HL-60 (cell line): ENCODE measurements around the gene PLXNB2.

Experiments
- DNase-seq, 2 experiments: peaks; one replicate each; pipeline ENCODE4 v3.0.0-alpha.2; 2010 to 2020; ENCODE audit warnings: low read depth in 1 of 2, low spot score in 1 of 2
- H3K27ac ChIP-seq: fragments of 250-450 bp; sonication (Bioruptor Pico); replicated peaks from 2 replicates; pipeline ENCODE4 v1.5.1; 2020; ENCODE audit warnings: mild to moderate bottlenecking, moderate library complexity
- H3K27me3 ChIP-seq: fragments of 250-450 bp; sonication (Bioruptor Pico); 2 replicates; pipeline ENCODE4 v1.5.1; 2021; ENCODE audit warnings: mild to moderate bottlenecking, moderate library complexity; ENCODE audit not compliant: insufficient read depth, poor library complexity, severe bottlenecking
- H3K4me3 ChIP-seq: replicated peaks from 2 replicates; pipeline ENCODE4 v1.5.1; 2011; ENCODE audit warnings: mild to moderate bottlenecking, control low read depth, low read length; ENCODE audit not compliant: insufficient read depth
- CTCF ChIP-seq: IDR thresholded peaks from one replicate; pipeline ENCODE4 v1.5.1; 2011; ENCODE audit warnings: low read length, control low read depth, inconsistent platforms; ENCODE audit not compliant: insufficient read depth
- GABPA ChIP-seq: IDR thresholded peaks from 2 replicates; pipeline ENCODE4 v1.6.1; 2012; ENCODE audit warnings: low read depth
- POLR2AphosphoS5 ChIP-seq: IDR thresholded peaks from 2 replicates; pipeline ENCODE4 v1.6.1; 2012; ENCODE audit warnings: low read depth
- REST ChIP-seq: IDR thresholded peaks from 2 replicates; pipeline ENCODE4 v1.6.1; 2012; ENCODE audit warnings: low read depth; ENCODE audit not compliant: insufficient replicate concordance
- SPI1 ChIP-seq: IDR thresholded peaks from 2 replicates; pipeline ENCODE4 v1.6.1; 2012; ENCODE audit warnings: low read depth, mild to moderate bottlenecking, borderline replicate concordance

PLXNB2 gene

GRCh38 chr22:50313600-50313999, 6.2 kb upstream of the PLXNB2 start:
- Histone ChIP-seq H3K27ac (no peak overlapping the region), H3K27me3 (no peaks in the 10 kb centered on the region), H3K4me3 (peak overlapping the region; percentile 27; the same call in 1 of the 2 replicates)
- DNase-seq, result no peak
- no peak for TF ChIP-seq GABPA
- TF ChIP-seq CTCF, result no peak
- TF ChIP-seq POLR2AphosphoS5, result no peak
- no peak for TF ChIP-seq SPI1
- TF ChIP-seq REST, result no peak

- no peaks in the 10 kb centered on the region for H3K27me3 ChIP-seq
- TF ChIP-seq SPI1 (no peak), POLR2AphosphoS5 (no peak), GABPA (no peak), CTCF (no peak), REST (no peak)
- no peak for DNase-seq
- H3K27ac ChIP-seq, result no peak overlapping the region
- no peak overlapping the region for H3K4me3 ChIP-seq
These were observed 5.6 kb upstream of the PLXNB2 start for GRCh38 chr22:50313021-50313420.

GRCh38 chr22:50312371-50312770, 4.9 kb upstream of the PLXNB2 start:
- TF ChIP-seq GABPA (no peak), CTCF (no peak), REST (no peak), POLR2AphosphoS5 (no peak), SPI1 (no peak)
- no peak for DNase-seq
- Histone ChIP-seq H3K4me3 (no peak overlapping the region), H3K27me3 (no peaks in the 10 kb centered on the region), H3K27ac (no peak overlapping the region)
